Vagina (tissue), 2 donors: ENCODE measurements around the gene TRIM24.

Experiments used
- CTCF ChIP-seq, 3 experiments: fragments of 450-650 bp in 2 of 3; fragments of 200-600 bp in 1 of 3; sonication (generic) in 1 of 3; IDR thresholded peaks; one replicate each; pipeline ENCODE4 v1.5.1; 2017 to 2019; ENCODE audit warnings: antibody characterized with exemption in 3 of 3, mild to moderate bottlenecking in 2 of 3, moderate library complexity in 2 of 3
- POLR2AphosphoS5 ChIP-seq, 2 donors: sonication (generic); formaldehyde crosslinking; IDR thresholded peaks; one replicate each; pipeline ENCODE4 v1.9.0; 2017; ENCODE audit warnings: antibody characterized with exemption in 2 of 2, mild to moderate bottlenecking in 2 of 2, low read depth in 1 of 2; ENCODE audit not compliant: insufficient read depth in 1 of 2

- TF ChIP-seq CTCF (IDR thresholded peaks at IDR 0.05) (no peak), POLR2AphosphoS5 (IDR thresholded peaks at IDR 0.05; ENCODE audit: insufficient read depth in 1 of 2, low read depth in 1 of 2) (no peak)
Measured at GRCh38 chr7:138512885-138513284, 52.8 kb downstream of the TRIM24 start.
